Nephron (organoid): ENCODE measurements around the gene ASPSCR1.

Experiments used
- H3K27ac Mint-ChIP-seq, 3 experiments: 2 replicates each; pipeline ENCODE4 v1.8.0; 2020; ENCODE audit warnings: mixed read lengths in 3 of 3, mild to moderate bottlenecking in 2 of 3, moderate library complexity in 1 of 3
- H3K27me3 Mint-ChIP-seq: 2 replicates; pipeline ENCODE4 v1.8.0; 2021; ENCODE audit warnings: low read depth, mild to moderate bottlenecking, moderate library complexity, mixed read lengths
- H3K36me3 Mint-ChIP-seq: 2 replicates; pipeline ENCODE4 v1.8.0; 2020; ENCODE audit warnings: low read depth, mixed read lengths
- H3K4me1 Mint-ChIP-seq: 2 replicates; pipeline ENCODE4 v1.8.0; 2020; ENCODE audit warnings: mixed read lengths
- H3K4me3 Mint-ChIP-seq, 3 experiments: 2 replicates each; pipeline ENCODE4 v1.8.0; 2020; ENCODE audit warnings: mild to moderate bottlenecking in 3 of 3, mixed read lengths in 3 of 3, moderate library complexity in 2 of 3
- H3K9me3 Mint-ChIP-seq: 2 replicates; pipeline ENCODE4 v1.8.0; 2020; ENCODE audit warnings: mixed read lengths
- TF ChIP-seq, protein P1 (sequence below), 3 experiments: fragments of 200-600 bp; sonication (generic); IDR thresholded peaks; one replicate each; pipeline ENCODE4 v1.5.0; 2021; ENCODE audit warnings: antibody characterized with exemption in 3 of 3; ENCODE audit not compliant: unreplicated experiment in 3 of 3

ASPSCR1 gene

DNA sequence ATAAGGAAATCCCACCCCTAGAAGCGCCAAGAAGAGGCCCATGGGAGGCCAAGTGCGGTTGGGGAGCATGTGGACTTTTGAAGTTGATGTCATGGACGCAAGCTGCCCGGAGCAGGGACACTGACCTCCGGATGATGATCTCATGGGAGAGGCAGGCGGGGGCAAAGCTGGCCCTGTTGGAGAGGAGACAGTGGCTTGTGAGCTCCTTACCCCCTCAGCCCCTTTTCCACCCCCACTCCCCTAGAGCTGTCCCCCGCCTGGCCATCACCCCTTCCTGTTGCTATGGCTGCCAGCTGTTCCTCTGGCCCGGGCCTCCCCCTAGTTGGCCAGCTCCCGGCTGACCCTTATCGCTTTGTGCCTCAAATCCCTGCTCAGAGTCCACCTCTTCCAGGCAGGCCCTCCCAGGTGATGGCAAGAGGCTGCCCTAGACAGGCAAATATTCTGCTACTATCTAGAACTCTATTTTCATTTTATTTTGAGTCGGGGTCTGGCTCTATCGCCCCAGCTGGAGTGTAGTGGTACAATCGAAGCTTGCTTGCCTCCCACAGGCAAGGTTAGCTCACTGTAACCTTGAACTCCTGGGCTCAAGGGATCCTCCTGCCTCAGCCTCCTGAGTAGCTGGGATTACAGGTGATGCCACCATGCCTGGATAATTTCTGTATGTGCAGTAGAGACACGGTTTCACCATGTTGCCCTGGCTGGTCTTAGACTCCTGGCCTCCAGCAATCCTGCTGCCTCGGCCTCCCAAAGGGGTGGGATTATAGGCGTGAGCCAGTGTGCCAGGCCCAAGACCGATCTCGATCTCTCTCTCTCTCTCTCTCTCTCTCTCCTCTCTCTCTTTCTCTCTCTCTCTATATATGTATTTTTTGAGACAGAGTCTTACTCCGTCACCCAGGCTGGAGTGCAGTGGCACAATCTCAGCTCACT is 23.0 kb upstream of the ASPSCR1 start:
- H3K9me3 Mint-ChIP-seq: no peaks in the 10 kb centered on the region
- H3K4me1 Mint-ChIP-seq: no peaks in the 10 kb centered on the region
- no peaks in the 10 kb centered on the region for H3K36me3 Mint-ChIP-seq
- peaks cover 24% of the 10 kb centered on the region for H3K27me3 Mint-ChIP-seq
- H3K27ac Mint-ChIP-seq: no peak overlapping the region
- H3K4me3 Mint-ChIP-seq: no peak overlapping the region
- TF ChIP-seq, protein P1, sequence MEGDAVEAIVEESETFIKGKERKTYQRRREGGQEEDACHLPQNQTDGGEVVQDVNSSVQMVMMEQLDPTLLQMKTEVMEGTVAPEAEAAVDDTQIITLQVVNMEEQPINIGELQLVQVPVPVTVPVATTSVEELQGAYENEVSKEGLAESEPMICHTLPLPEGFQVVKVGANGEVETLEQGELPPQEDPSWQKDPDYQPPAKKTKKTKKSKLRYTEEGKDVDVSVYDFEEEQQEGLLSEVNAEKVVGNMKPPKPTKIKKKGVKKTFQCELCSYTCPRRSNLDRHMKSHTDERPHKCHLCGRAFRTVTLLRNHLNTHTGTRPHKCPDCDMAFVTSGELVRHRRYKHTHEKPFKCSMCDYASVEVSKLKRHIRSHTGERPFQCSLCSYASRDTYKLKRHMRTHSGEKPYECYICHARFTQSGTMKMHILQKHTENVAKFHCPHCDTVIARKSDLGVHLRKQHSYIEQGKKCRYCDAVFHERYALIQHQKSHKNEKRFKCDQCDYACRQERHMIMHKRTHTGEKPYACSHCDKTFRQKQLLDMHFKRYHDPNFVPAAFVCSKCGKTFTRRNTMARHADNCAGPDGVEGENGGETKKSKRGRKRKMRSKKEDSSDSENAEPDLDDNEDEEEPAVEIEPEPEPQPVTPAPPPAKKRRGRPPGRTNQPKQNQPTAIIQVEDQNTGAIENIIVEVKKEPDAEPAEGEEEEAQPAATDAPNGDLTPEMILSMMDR (IDR thresholded peaks at IDR 0.05; ENCODE audit: unreplicated experiment in 3 of 3): no peak

DNA sequence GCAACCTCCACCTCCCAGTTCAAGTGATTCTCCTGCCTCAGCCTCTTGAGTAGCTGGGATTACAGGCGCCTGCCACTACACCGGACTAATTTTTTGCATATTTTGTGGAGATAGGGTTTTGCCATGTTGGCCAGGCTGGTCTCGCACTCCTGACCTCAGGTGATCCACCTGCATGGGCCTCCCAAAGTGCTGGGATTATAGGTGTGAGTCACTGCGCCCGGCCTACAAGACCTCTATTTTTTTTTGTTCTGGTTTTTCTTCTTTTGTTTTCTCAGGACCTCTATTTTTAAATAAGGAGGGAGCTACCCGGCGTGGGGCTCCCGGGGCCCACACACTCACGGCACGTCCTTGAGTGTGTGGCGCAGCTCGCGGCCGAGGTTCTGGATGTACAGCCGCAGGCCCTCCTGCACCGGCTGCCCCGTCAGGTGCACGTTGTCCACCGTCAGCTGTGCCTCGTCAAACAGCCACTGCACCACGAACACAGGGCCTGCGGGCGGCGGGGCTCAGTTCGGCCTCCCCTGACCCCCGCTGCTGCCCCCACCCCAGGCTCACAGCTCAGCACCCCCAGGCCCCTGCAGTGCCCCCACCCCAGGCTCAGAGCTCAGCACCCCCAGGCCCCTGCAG is 22.3 kb upstream of the ASPSCR1 start:
- no peaks in the 10 kb centered on the region for H3K4me1 Mint-ChIP-seq

DNA sequence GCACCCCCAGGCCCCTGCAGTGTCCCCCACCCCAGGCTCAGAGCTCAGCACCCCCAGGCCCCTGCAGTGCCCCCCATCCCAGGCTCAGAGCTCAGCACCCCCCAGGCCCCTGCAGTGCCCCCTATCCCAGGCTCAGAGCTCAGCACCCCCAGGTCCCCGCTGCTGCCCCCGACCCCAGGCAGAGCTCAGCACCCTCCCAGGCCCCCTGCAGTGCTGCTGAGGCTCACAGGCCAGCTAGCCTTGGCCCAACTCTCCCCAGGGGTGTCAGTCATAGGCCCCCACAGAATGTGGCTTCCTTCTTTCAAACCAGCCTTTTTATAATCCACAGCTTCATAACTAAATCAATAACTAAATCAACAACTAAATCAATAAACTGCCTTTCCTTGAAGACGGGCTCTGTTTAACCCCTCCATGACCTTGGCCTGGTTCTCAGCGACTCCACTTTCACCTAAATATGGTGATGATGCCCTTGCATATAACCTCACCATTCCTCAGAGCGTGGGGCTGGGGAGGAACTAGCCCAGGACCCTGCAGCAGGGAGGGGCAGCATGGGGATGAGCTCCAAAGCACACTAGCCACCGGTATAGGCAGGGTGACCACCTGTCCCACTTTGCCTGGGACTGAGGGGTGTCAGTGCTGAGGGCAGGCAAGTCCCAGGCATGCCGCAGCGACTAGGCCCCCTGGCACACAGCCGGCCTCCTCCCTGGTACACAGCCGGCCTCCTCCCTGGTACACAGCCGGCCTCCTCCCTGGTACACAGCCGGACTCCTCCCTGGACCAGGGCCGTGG is 21.5 kb upstream of the ASPSCR1 start:
- H3K27ac Mint-ChIP-seq: no peak overlapping the region
- H3K27me3 Mint-ChIP-seq: peaks cover 21% of the 10 kb centered on the region
- TF ChIP-seq, protein P1 (IDR thresholded peaks at IDR 0.05; ENCODE audit: unreplicated experiment in 3 of 3): no peak
- H3K9me3 Mint-ChIP-seq: no peaks in the 10 kb centered on the region
- no peaks in the 10 kb centered on the region for H3K36me3 Mint-ChIP-seq
- no peak overlapping the region for H3K4me3 Mint-ChIP-seq
- H3K4me1 Mint-ChIP-seq: no peaks in the 10 kb centered on the region

More for the DNA sequence above, 22.3 kb upstream of the ASPSCR1 start:
- TF ChIP-seq, protein P1 (IDR thresholded peaks at IDR 0.05; ENCODE audit: unreplicated experiment in 3 of 3): no peak
- Mint-ChIP-seq H3K36me3 (no peaks in the 10 kb centered on the region), H3K4me3 (no peak overlapping the region), H3K9me3 (no peaks in the 10 kb centered on the region), H3K27me3 (peaks cover 24% of the 10 kb centered on the region), H3K27ac (no peak overlapping the region)

DNA sequence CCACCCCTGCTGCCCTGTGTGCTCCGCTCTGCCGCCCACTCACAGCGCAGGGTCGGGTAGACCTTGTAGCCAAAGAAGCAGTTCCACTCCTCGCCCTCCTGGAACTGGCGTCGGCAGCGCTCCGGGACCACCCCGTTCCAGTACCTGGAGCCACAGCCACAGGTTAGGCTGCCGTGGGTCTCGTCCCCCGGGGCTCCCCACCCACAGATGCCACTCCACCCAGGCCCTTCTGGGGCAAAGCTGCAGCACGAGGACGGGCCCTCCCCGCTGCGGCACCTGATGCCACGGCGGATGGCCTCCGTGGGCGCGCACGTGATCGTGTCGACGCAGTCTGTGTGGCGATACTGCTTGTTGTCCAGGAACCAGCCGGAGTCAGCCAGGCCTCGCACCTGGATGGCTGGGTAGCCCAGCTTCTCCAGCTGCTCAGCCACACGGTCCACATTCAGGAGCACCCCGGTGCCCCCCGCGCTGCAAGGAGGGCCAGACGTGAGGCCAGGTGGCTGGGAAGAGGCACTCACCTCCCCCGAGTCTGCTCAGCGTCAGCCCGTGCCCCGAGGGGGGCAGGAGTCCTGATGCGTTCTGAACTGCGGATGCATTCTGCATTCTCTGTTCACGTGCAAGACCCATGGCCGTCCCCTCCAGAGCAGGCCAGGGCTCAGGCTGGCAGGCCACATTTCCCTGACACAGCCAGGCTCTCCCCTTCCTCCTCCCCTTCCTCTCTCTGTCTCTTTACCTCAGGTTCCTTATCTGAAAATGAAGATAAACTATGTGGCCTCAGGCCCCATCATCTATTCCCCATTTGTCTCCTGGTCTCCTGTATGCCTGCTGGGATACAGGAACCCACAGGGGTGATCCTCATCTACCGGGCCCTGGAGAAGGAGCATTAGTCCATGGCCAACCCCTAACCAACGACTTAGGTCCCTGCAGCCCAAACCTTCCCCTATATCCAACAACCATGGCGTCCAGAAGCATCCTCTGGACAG is 20.5 kb upstream of the ASPSCR1 start:
- Mint-ChIP-seq H3K27me3 (peaks cover 21% of the 10 kb centered on the region), H3K4me1 (no peaks in the 10 kb centered on the region), H3K9me3 (no peaks in the 10 kb centered on the region), H3K27ac (no peak overlapping the region), H3K4me3 (peak overlapping the region in 1 of 3 experiments; percentile 42), H3K36me3 (no peaks in the 10 kb centered on the region)
- TF ChIP-seq, protein P1 (IDR thresholded peaks at IDR 0.05; ENCODE audit: unreplicated experiment in 3 of 3): no peak
